Prostate gland (tissue), 2 donors: ENCODE data around the gene SLC16A11.

Experiments
- CTCF ChIP-seq, 4 experiments: fragments of 200-600 bp in 2 of 4; fragments of 450-650 bp in 2 of 4; sonication (generic) in 2 of 4; IDR thresholded peaks; 1 replicate in 3 of 4; 2 replicates in 1 of 4; pipeline ENCODE4 v1.5.1; 2016 to 2019; ENCODE audit warnings: antibody characterized with exemption in 4 of 4, mild to moderate bottlenecking in 2 of 4, moderate library complexity in 2 of 4
- POLR2AphosphoS5 ChIP-seq: sonication (generic); formaldehyde crosslinking; IDR thresholded peaks from one replicate; pipeline ENCODE4 v1.6.1; 2017; ENCODE audit warnings: antibody characterized with exemption

DNA sequence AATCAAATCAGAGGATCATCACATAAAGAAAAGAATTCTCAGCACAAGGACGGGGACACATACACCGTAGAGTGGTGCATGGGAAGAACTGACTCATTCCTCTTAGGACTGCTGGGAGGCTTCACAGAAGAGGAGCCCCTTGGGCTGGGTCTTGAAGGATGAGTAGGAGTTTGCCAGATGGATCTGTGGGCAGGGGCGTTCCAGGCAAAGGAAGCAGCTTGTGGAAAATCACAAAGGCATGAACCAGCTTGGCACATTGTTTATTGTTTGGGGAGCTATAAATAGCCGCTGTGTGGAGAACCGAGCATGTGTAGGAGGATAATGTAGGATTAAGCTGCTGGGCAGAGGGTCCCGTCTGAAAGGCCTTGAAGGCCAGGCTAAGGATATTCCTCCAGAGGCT is 5.1 kb upstream of the SLC16A11 start:
- TF ChIP-seq CTCF (IDR thresholded peaks at IDR 0.05) (no peak), POLR2AphosphoS5 (no peak)
